Body of pancreas (tissue), 4 donors: ENCODE measurements around the gene DEFB126.

Source experiments
- CTCF ChIP-seq, 7 experiments: fragments of 450-650 bp in 4 of 7; fragments of 200-600 bp in 3 of 7; sonication (generic) in 3 of 7; IDR thresholded peaks; one replicate each; pipeline ENCODE4 v1.5.1; 2016 to 2019; ENCODE audit warnings: antibody characterized with exemption in 7 of 7
- POLR2A ChIP-seq, 3 donors: fragments of 450-650 bp; IDR thresholded peaks; one replicate each; pipeline ENCODE4 v1.6.1; 2016; ENCODE audit warnings: antibody characterized with exemption in 3 of 3, mild to moderate bottlenecking in 2 of 3

- TF ChIP-seq POLR2A (IDR thresholded peaks at IDR 0.05) (no peak), CTCF (IDR thresholded peaks at IDR 0.05) (no peak)
Observed at GRCh38 chr20:145877-146276, 3.5 kb downstream of the DEFB126 start.
